Measurements from ENCODE around the gene GALNS. TPM values are rescaled to one million over a fixed set of nuclear protein-coding genes. Genes with fewer than 3 reads are reported as not detected.

The GALNS gene
- total and polyA plus RNA-seq, 11 donors, result 10.7 to 22.7 (median 14.1) TPM

GRCh38 chr16:88841521-88842307 lies 15.0 kb downstream of the GALNS start:
- no peaks in the 10 kb centered on the region for H3K27me3 ChIP-seq
- H3K4me1 ChIP-seq, result no peaks in the 10 kb centered on the region
- ATAC-seq (no peak), DNase-seq (no peak)
- WGBS, 4 donors, result 92 to 94% (median 94%) methylated on average over 23 to 40 of the region's 40 CpGs
- H3K9me3 ChIP-seq, result no peaks in the 10 kb centered on the region
- TF ChIP-seq POLR2A (IDR thresholded peaks at IDR 0.05) (no peak), CTCF (IDR thresholded peaks at IDR 0.05) (no peak)
- H3K4me3 ChIP-seq, result no peak overlapping the region
- intact Hi-C loops (cut with DNase I), result no loop called here
- no peak overlapping the region for H3K27ac ChIP-seq
- H3K36me3 ChIP-seq, result peaks cover 0 to 43% (median 22%) of the 10 kb centered on the region in 9 donors

DNA sequence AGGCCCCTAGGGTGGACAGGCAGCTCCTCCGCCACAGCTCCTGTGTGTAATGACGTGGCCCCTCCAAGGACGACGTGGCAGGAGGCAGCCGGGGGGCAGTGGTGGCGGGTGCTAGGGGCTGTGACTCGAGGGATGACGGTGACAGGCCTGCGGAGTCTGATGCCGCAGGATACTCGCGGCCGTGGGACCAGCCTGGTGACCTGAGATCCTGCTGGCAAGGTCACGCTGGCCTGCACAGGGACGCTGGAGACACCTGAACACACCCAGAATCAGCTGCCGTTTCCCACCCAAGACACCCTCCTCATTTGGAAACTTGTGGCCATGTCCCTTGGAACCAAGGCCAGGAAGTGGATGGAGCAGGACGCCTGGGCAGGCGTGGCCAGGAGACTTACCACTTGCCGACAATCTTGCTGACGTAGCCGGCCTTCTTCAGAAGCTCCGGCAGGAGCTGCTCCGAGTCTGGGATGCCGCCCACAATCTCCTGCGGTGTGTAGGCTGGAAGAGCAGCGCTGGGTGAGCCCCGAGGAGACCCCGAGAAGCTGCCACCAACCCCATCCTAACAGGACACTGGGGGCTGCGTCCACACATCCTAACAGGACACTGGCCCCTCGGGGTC lies 16.0 kb downstream of the GALNS start:
- H3K36me3 ChIP-seq, result peaks cover 0 to 43% (median 22%) of the 10 kb centered on the region in 9 donors
- DNase-seq (no peak), ATAC-seq (no peak)
- no peak overlapping the region for H3K27ac ChIP-seq
- 94 to 97% (median 95%) methylated on average over 23 to 30 of the region's 30 CpGs for WGBS, 4 donors
- H3K4me3 ChIP-seq, result no peak overlapping the region
- intact Hi-C loops (cut with DNase I), result no loop called here
- H3K27me3 ChIP-seq, result no peaks in the 10 kb centered on the region
- no peaks in the 10 kb centered on the region for H3K9me3 ChIP-seq
- no peak for TF ChIP-seq POLR2A (IDR thresholded peaks at IDR 0.05)
- no peak for TF ChIP-seq CTCF (IDR thresholded peaks at IDR 0.05)
- no peaks in the 10 kb centered on the region for H3K4me1 ChIP-seq

DNA sequence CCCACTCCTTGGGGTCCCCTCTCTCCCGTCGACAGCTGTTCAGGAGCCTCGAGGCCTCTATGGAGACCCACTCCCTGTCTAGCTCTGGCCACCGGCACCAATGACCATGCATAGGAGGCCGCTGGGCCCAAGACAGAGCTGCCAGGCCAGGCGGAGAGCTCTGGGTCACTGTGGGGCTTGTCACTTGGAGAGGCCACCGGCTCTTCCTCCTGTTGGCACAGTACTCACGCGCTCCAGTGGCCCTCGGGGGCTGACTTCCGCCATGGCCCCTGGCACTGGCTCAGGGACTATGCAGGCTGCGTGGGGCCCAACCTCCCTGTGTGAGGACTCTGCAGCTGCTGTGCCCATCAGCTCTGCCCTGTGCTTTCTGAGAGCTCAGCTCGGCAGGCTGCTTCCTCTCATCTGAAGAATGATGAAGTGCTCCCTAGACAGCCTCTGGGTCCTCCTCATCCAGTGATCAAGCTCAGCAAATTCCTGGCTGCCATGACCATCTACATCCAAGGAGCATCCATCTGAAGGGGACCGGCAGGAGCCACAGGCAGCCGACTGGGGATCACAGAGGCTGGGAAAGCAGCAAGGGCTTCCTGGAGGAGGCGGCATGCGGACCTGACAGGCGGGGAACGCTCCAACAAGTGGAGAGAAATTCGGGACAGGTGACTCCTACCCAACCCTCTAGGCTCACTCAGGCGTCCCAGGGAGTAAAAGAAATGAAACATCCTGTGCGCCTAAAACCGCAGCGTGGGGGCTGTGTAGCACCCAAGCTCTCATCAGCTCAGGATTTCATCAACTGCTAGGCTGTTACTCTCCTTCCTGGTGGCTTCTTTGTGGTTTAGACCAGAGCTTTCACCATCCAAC lies 16.8 kb downstream of the GALNS start:
- H3K4me3 ChIP-seq, result no peak overlapping the region
- no peak overlapping the region for H3K27ac ChIP-seq
- no peaks in the 10 kb centered on the region for H3K4me1 ChIP-seq
- TF ChIP-seq POLR2A (IDR thresholded peaks at IDR 0.05) (no peak), CTCF (IDR thresholded peaks at IDR 0.05) (no peak)
- DNase-seq (no peak), ATAC-seq (no peak)
- H3K27me3 ChIP-seq, result no peaks in the 10 kb centered on the region
- intact Hi-C loops (cut with DNase I), result no loop called here
- H3K9me3 ChIP-seq, result no peaks in the 10 kb centered on the region
- 92 to 96% (median 93%) methylated on average over 13 to 24 of the region's 24 CpGs for WGBS, 4 donors
- H3K36me3 ChIP-seq, result peaks cover 0 to 49% (median 27%) of the 10 kb centered on the region in 9 donors

All from heart left ventricle (tissue), 16 donors.